Parathyroid adenoma (tissue), 2 donors: ENCODE data around the gene BRSK1.

ENCODE experiments used
- H2AFZ ChIP-seq: fragments of 300-600 bp; sonication (generic); one replicate; pipeline ENCODE4 v1.7.0; 2017; ENCODE audit warnings: antibody characterized with exemption, mild to moderate bottlenecking
- H3K27ac ChIP-seq: fragments of 300-600 bp; sonication (generic); one replicate; pipeline ENCODE4 v1.7.0; 2017
- H3K27me3 ChIP-seq: fragments of 300-600 bp; sonication (generic); one replicate; pipeline ENCODE4 v1.7.0; 2017; ENCODE audit warnings: low read length; ENCODE audit not compliant: control insufficient read depth, insufficient read depth
- H3K36me3 ChIP-seq: fragments of 300-600 bp; sonication (generic); one replicate; pipeline ENCODE4 v1.7.0; 2017; ENCODE audit warnings: low read length; ENCODE audit not compliant: control insufficient read depth, insufficient read depth
- H3K4me1 ChIP-seq: fragments of 300-600 bp; sonication (generic); one replicate; pipeline ENCODE4 v1.7.0; 2017; ENCODE audit warnings: control low read depth
- H3K4me2 ChIP-seq: fragments of 300-600 bp; sonication (generic); one replicate; pipeline ENCODE4 v1.7.0; 2017; ENCODE audit warnings: low read length
- H3K4me3 ChIP-seq: fragments of 300-600 bp; sonication (generic); one replicate; pipeline ENCODE4 v1.7.0; 2017; ENCODE audit warnings: low read depth, low read length
- H3K79me2 ChIP-seq: fragments of 300-600 bp; sonication (generic); one replicate; pipeline ENCODE4 v1.7.0; 2017; ENCODE audit warnings: control low read depth
- H3K9ac ChIP-seq: fragments of 300-600 bp; sonication (generic); one replicate; pipeline ENCODE4 v1.7.0; 2017; ENCODE audit warnings: mild to moderate bottlenecking
- H3K9me3 ChIP-seq: fragments of 300-600 bp; sonication (generic); one replicate; pipeline ENCODE4 v1.7.0; 2017; ENCODE audit warnings: low read length; ENCODE audit not compliant: control insufficient read depth
- TF ChIP-seq, protein P1 (sequence below): fragments of 300-600 bp; sonication (generic); IDR thresholded peaks from one replicate; pipeline ENCODE4 v1.7.0; 2017; ENCODE audit warnings: antibody characterized with exemption, mild to moderate bottlenecking
- donor health status: primary hyperparathyroidism.

BRSK1 gene

DNA sequence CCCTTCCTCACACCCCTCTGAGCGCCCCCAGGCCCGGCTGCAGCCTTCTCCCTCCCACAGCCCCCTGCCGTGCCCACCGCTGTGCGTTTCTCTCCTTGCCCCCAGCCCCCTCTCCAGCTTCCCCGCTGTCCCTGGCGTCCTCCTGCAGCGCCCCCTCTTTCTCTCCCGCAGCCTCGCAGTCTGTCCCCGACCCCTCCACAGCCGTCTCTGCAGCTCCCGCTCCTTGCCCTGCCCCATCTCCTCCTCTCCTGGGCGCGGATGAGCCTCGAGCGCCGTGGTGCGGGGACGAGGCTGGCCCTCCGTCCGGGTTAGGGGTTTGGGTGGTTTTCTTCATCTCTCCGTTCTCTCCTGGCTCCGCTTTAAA is 57.0 kb downstream of the BRSK1 start:
- Histone ChIP-seq H3K4me3 (peak overlapping the region; percentile 96), H3K9me3 (no peaks in the 10 kb centered on the region), H3K79me2 (peaks cover 4% of the 10 kb centered on the region), H3K4me1 (peaks cover 7% of the 10 kb centered on the region), H2AFZ (no peak overlapping the region), H3K27ac (no peak overlapping the region), H3K9ac (peak overlapping the region; percentile 13), H3K36me3 (no peaks in the 10 kb centered on the region), H3K4me2 (peak overlapping the region; percentile 95), H3K27me3 (no peaks in the 10 kb centered on the region)
- TF ChIP-seq, protein P1, sequence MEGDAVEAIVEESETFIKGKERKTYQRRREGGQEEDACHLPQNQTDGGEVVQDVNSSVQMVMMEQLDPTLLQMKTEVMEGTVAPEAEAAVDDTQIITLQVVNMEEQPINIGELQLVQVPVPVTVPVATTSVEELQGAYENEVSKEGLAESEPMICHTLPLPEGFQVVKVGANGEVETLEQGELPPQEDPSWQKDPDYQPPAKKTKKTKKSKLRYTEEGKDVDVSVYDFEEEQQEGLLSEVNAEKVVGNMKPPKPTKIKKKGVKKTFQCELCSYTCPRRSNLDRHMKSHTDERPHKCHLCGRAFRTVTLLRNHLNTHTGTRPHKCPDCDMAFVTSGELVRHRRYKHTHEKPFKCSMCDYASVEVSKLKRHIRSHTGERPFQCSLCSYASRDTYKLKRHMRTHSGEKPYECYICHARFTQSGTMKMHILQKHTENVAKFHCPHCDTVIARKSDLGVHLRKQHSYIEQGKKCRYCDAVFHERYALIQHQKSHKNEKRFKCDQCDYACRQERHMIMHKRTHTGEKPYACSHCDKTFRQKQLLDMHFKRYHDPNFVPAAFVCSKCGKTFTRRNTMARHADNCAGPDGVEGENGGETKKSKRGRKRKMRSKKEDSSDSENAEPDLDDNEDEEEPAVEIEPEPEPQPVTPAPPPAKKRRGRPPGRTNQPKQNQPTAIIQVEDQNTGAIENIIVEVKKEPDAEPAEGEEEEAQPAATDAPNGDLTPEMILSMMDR = peak; percentile 11

DNA sequence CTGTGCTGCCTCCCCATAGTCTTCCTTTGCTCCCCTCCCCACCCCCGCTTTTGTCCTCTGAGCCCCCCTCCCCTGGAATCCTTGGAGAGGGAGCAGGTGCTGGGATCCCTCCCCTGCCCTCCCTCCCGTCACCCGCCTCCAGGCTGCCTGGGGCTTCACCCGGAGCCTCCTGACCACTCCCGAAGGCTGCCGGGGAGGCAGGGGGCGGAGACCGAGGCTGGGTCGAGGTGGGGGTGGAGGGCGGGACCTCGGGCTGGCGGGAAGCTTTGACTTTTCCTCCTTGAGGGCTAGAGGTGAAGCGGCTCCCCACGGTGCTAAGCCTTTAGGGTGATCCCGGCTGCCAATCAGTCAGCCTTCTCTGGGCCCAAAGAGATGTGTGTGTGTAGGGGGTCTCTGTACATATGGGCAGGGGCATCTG is 57.4 kb downstream of the BRSK1 start:
- Histone ChIP-seq H3K27me3 (no peaks in the 10 kb centered on the region), H3K27ac (no peak overlapping the region), H3K4me3 (peak overlapping the region; percentile 96), H3K79me2 (peaks cover 4% of the 10 kb centered on the region), H3K9me3 (no peaks in the 10 kb centered on the region), H3K4me2 (peak overlapping the region; percentile 95), H3K36me3 (no peaks in the 10 kb centered on the region), H3K9ac (no peak overlapping the region), H3K4me1 (peaks cover 7% of the 10 kb centered on the region), H2AFZ (no peak overlapping the region)
- TF ChIP-seq, protein P1 = no peak

DNA sequence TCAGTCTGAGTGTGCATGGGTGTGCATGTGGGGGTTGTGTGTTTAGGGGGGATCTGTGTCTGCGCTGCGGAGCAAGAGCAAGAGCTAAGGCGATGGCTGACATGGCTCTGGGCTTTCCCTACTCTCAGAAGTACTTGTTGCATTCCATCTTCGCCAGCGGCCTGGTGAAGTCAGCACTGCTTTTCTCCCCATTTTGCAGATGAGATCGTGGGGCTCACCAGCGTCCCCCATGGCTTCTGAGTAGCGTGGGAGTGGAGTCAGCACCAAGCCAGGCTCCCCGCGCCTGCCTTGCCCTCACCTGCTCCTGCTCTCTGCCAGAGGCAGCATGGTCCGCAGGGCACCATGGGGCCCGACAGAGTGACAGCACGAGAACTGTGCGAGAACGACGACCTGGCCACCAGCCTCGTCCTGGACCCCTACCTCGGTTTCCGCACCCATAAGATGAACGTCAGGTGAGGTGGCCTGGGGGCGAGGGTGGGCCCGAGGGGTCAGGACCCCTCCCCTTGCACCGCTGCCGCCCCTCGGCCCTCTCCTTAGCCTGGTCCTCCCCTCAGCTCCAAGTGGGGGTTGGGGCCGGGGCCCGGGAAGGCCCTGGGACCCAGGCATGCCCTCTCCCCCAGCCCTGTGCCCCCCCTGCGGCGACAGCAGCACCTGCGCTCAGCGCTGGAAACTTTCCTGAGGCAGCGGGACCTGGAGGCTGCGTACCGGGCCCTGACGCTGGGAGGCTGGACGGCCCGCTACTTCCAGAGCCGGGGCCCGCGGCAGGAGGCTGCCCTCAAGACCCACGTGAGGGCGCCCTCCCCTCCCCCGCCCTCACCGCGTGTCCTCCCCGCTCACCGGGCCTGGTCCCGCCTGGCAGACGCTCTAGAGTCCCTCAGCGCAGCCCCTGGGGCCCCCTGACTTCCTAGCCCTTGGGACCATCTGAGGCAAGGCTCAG is 58.1 kb downstream of the BRSK1 start:
- peaks cover 7% of the 10 kb centered on the region for H3K4me1 ChIP-seq
- H3K9ac ChIP-seq = no peak overlapping the region
- H3K4me3 ChIP-seq = no peak overlapping the region
- TF ChIP-seq, protein P1 = no peak
- no peaks in the 10 kb centered on the region for H3K36me3 ChIP-seq
- no peak overlapping the region for H3K4me2 ChIP-seq
- H3K27me3 ChIP-seq = no peaks in the 10 kb centered on the region
- no peak overlapping the region for H2AFZ ChIP-seq
- no peak overlapping the region for H3K27ac ChIP-seq
- H3K9me3 ChIP-seq = no peaks in the 10 kb centered on the region
- H3K79me2 ChIP-seq = peaks cover 4% of the 10 kb centered on the region

DNA sequence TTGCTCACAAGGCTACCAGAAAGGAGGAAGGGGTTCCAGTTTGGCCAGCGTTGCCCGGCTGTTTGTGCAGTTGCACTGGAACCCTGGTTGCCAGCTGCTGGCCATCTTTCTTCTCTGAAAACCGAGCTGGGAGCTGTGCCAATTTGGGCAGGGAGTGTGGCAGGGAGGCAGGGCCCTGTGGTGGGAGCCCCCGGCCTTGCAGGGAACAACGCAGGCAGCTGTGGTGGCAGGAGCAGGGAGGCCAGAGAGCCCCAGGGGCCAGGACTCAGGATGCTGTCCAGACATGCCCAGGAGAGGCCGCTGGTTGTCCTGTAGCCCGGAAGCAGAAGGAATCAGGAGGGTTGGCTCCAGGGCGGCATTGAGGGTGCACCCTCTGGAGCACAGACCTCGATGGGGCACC is 60.6 kb downstream of the BRSK1 start:
- Histone ChIP-seq H3K4me1 (no peaks in the 10 kb centered on the region), H3K27ac (no peak overlapping the region), H2AFZ (no peak overlapping the region), H3K36me3 (no peaks in the 10 kb centered on the region), H3K27me3 (no peaks in the 10 kb centered on the region), H3K9me3 (no peaks in the 10 kb centered on the region), H3K4me3 (no peak overlapping the region), H3K9ac (no peak overlapping the region), H3K4me2 (no peak overlapping the region), H3K79me2 (peaks cover 4% of the 10 kb centered on the region)
- TF ChIP-seq, protein P1 = no peak
